HepG2 (cell line): ENCODE results near the gene MTCL1. TPM values are rescaled to one million over a fixed set of nuclear protein-coding genes. Genes with fewer than 3 reads are reported as not detected.

Experiments used
- ATAC-seq: fragments of 200-7000 bp; cut with Tn5 transposase; 3 replicates; pipeline ENCODE4 v1.9.1; 2020; ENCODE audit warnings: mild to moderate bottlenecking, moderate library complexity
- BruUV-seq: library from RNA; stranded (reverse); fragments of 400-500 nt; replicated peaks from 2 replicates; lab custom pipeline; 2021; lab: Mats Ljungman, UMichigan
- CTCF ChIA-PET: fragments of 300-600 bp; formaldehyde crosslinking; extraction: SDS; loops from one replicate; lab custom pipeline; 2021; ENCODE audit warnings: low total read pairs, inconsistent platforms, low intra/inter-chr PET ratio; lab: Yijun Ruan, JAX
- POLR2A ChIA-PET: fragments of 350-600 bp; sonication (Branson Sonifier 250); formaldehyde crosslinking; loops from one replicate; lab custom pipeline; 2020; ENCODE audit warnings: antibody characterized with exemption, inconsistent platforms; lab: Yijun Ruan, JAX
- DNase-seq: peaks from one replicate; pipeline ENCODE4 v3.0.0-alpha.2; 2015; ENCODE audit warnings: low spot score
- FAIRE-seq: peaks from 3 replicates; lab custom pipeline; 2011; peaks lifted over from hg19 to GRCh38; lab: Jason Lieb, UNC
- H2AFZ ChIP-seq: one replicate; pipeline ENCODE4 v1.6.1; 2011; ENCODE audit warnings: low read length, inconsistent platforms
- H3K27ac ChIP-seq: fragments of 300-600 bp; 3 replicates; pipeline ENCODE4 v1.8.0; 2011; ENCODE audit warnings: mixed run types, mild to moderate bottlenecking, mixed read lengths, low read length, inconsistent platforms; ENCODE audit not compliant: insufficient read depth; ENCODE audit errors: extremely low read length
- H3K27me3 ChIP-seq, 2 experiments: fragments of 200-600 bp in 1 of 2; 2 replicates in 1 of 2; 3 replicates in 1 of 2; pipeline versions ENCODE4 v1.6.0 to v1.8.0; 2011; ENCODE audit warnings: low read length in 2 of 2, mild to moderate bottlenecking in 2 of 2, moderate library complexity in 2 of 2, inconsistent platforms in 1 of 2; ENCODE audit not compliant: insufficient read depth in 2 of 2, control insufficient read depth in 1 of 2
- H3K36me3 ChIP-seq, 2 experiments: fragments of 200-600 bp in 1 of 2; replicated peaks in 1 of 2; 2 replicates in 1 of 2; 3 replicates in 1 of 2; pipeline versions ENCODE4 v1.5.1 to v1.8.0; 2011; ENCODE audit warnings: low read length in 2 of 2, inconsistent platforms in 1 of 2; ENCODE audit not compliant: insufficient read depth in 2 of 2, control insufficient read depth in 1 of 2
- H3K4me1 ChIP-seq: 2 replicates; pipeline ENCODE4 v1.5.1; 2012; ENCODE audit warnings: low read length, inconsistent platforms; ENCODE audit not compliant: insufficient read depth
- H3K4me2 ChIP-seq: 2 replicates; pipeline ENCODE4 v1.6.0; 2011; ENCODE audit warnings: low read depth, low read length, inconsistent platforms
- H3K4me3 ChIP-seq, 3 experiments: fragments of 200-600 bp in 1 of 3; sonication (generic), shearing (Covaris generic) in 1 of 3; replicated peaks in 1 of 3; 2 replicates each; pipeline ENCODE4 v1.5.1; 2011 to 2016; ENCODE audit warnings: low read length in 3 of 3, inconsistent platforms in 2 of 3, low read depth in 2 of 3, mild to moderate bottlenecking in 2 of 3, control low read depth in 1 of 3, mixed read lengths in 1 of 3; ENCODE audit not compliant: insufficient read depth in 1 of 3
- H3K79me2 ChIP-seq: one replicate; pipeline ENCODE4 v1.6.1; 2011; ENCODE audit warnings: low read length, inconsistent platforms; ENCODE audit not compliant: insufficient read depth
- H3K9ac ChIP-seq: 2 replicates; pipeline ENCODE4 v1.6.0; 2011; ENCODE audit warnings: mild to moderate bottlenecking, low read depth, low read length, inconsistent platforms; ENCODE audit not compliant: insufficient read depth
- H3K9me3 ChIP-seq: 2 replicates; pipeline ENCODE4 v1.5.1; 2012; ENCODE audit warnings: mild to moderate bottlenecking, low read length
- H4K20me1 ChIP-seq: 2 replicates; pipeline ENCODE4 v1.6.0; 2011; ENCODE audit warnings: inconsistent platforms, mild to moderate bottlenecking, low read length, moderate library complexity; ENCODE audit not compliant: insufficient read depth
- IKZF5 ChIP-seq: IDR thresholded peaks from 2 replicates; pipeline ENCODE4 v1.6.1; 2018; ENCODE audit warnings: missing genetic modification reagents, mild to moderate bottlenecking, missing compliant biosample characterization
- MNT ChIP-seq: fragments of 450-650 bp; IDR thresholded peaks from 2 replicates; pipeline ENCODE4 v1.6.1; 2016
- TCF12 ChIP-seq, 2 experiments: fragments of 450-650 bp in 1 of 2; sonication (generic) in 1 of 2; formaldehyde crosslinking in 1 of 2; IDR thresholded peaks; 2 replicates each; pipeline versions ENCODE4 v1.6.1 to v1.8.0; 2017 to 2022; ENCODE audit warnings: antibody characterized with exemption in 1 of 2, mild to moderate bottlenecking in 1 of 2, missing genetic modification reagents in 1 of 2, moderate library complexity in 1 of 2
- TCF7L2 ChIP-seq: IDR thresholded peaks from 2 replicates; pipeline ENCODE4 v1.6.1; 2011; ENCODE audit warnings: mild to moderate bottlenecking, low read depth, low read length, moderate library complexity
- ZNF224 ChIP-seq: sonication (generic); formaldehyde crosslinking; IDR thresholded peaks from 2 replicates; pipeline ENCODE4 v1.5.0; 2020; ENCODE audit warnings: mild to moderate bottlenecking, missing genetic modification reagents
- WGBS: methylation state at CpG from one replicate; pipeline ENCODE4 v1.1.6; 2017; ENCODE audit warnings: low lambda C conversion rate; 5-methylcytosine and 5-hydroxymethylcytosine counted together
- in situ Hi-C: cut with HindIII; loops from 2 replicates; pipeline ENCODE4 v1.10.0; 2017; ENCODE audit warnings: low pct_unique_long_range_greater_than_20kb; ENCODE audit not compliant: extremely low pct_ligation_motif_present
- intact Hi-C: fragments of 100-400 bp; cut with micrococcal nuclease; formaldehyde crosslinking; loops from one replicate; pipeline ENCODE4 v1.10.0; 2022; ENCODE audit not compliant: unreplicated experiment
- polyA plus RNA-seq, 8 experiments: library from polyadenylated mRNA; depleted of rRNA in 3 of 8; stranded (reverse) in 7 of 8; unstranded in 1 of 8; fragments of >200 nt; fragmentation: Illumina TruSeq in 4 of 8; extraction: Trizol in 4 of 8; gene quantifications; 2 replicates each; pipeline versions ENCODE4 v1.2.1 to v1.2.3, GENCODE V29; 2011 to 2016; ENCODE audit warnings: low read depth in 4 of 8, missing spikeins in 1 of 8, mixed read lengths in 1 of 8; ENCODE audit not compliant: insufficient read depth in 1 of 8
- total RNA-seq, 5 experiments: library from RNA; depleted of rRNA; stranded (reverse); fragments of >200 nt; fragmentation: Illumina TruSeq; extraction: Trizol; gene quantifications; 2 replicates each; pipeline ENCODE4 v1.2.3, GENCODE V29; 2016; ENCODE audit warnings: low read depth in 1 of 5

MTCL1 gene
- total and polyA plus RNA-seq, 2 of the 13 experiments (the other 11 are each of a cell fraction or from before 2014, with no cell fraction given): 3.1 to 3.2 TPM

DNA sequence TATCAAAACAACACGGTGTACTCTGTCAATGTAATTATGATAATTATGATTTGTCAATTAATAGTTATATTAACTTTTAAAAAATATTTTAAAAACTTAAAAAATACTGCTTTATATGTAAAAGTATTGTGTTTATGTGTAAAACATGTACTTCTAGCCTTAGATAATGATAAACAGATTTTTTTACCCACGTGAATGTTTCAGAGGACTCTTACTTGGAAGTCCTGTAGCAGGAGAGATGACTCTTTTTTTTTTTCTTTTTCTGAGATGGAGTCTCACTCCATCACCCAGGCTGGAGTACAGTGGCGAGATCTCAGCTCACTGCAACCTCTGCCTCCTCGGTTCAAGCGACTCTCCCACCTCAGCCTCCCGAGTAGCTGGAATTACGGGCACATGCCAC, 6.2 kb upstream of the MTCL1 start (continued):
- no peak for TF ChIP-seq TCF12 (IDR thresholded peaks at IDR 0.05)
- no peak for TF ChIP-seq TCF12 (CRISPR knock-in tag; IDR thresholded peaks at IDR 0.05)

DNA sequence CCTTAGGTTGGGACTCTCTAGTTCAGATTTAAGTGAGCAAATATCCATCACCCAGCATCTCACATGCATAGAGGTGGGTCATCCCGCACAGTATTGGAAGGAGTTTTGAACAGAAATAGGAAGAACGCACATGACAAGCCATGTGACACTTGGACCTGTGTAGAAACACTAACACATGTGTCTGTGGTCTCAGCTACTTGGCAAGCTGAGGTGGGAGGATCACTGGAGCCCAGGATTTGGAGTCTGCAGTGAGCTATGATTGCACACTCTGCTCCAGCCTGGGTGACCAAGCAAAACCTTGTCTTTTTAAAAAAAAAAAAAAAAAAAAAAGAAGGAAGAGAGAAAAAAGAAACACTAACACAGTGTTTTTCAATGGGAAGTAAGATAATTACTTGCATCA, 5.4 kb upstream of the MTCL1 start:
- no peak overlapping the region for H3K4me2 ChIP-seq
- ATAC-seq (no peak), DNase-seq (no peak), FAIRE-seq (no peak)
- 18% methylated on average over 2 of the region's 2 CpGs for whole genome bisulfite sequencing
- in situ Hi-C loops: no loop called here
- no peaks in the 10 kb centered on the region for H3K36me3 ChIP-seq
- no peaks in the 10 kb centered on the region for H3K79me2 ChIP-seq
- no peak overlapping the region for H3K9ac ChIP-seq
- H4K20me1 ChIP-seq: no peaks in the 10 kb centered on the region
- TF ChIP-seq IKZF5 (CRISPR knock-in tag) (no peak), MNT (peak; percentile 44; the same call in 1 of the 2 replicates), TCF7L2 (no peak), ZNF224 (CRISPR knock-in tag) (no peak)
- intact Hi-C loops: loop anchor here (5.0 to 10.0 kb wide), 2 partner anchors 95 to 182 kb away; no protein-coding TSS in a partner anchor
- no peaks in the 10 kb centered on the region for H3K9me3 ChIP-seq
- H3K27me3 ChIP-seq: peaks cover 0 to 21% of the 10 kb centered on the region in 2 experiments; a peak in 2 of 5 replicates
- ChIA-PET POLR2A (no interaction called here), CTCF (no interaction called here)
- H2AFZ ChIP-seq: no peak overlapping the region
- no peak overlapping the region for H3K4me3 ChIP-seq
- peaks cover 22% of the 10 kb centered on the region for H3K4me1 ChIP-seq
- no peak overlapping the region for H3K27ac ChIP-seq
- no TSS peak for BruUV-seq
